ENCODE measurements around the gene MBP.
A peak's percentile ranks its signal among the peaks of the same experiment; 100 is the strongest.

The MBP gene

DNA sequence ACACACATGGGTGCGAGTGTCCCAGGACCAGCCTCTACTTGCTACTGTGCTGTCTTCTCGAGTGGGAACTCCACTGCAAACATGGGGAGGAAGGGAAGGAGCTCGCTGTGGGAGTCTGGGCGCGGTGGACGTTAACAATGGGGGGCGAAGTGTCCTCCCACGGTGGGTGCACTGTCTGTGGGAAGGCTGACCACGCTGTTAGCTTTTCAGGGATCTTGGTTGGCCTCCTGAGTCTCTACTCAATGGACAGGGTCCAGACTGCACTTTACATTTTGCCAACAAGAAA is 146.7 kb downstream of the MBP start:
- no peak for DNase-seq

DNA sequence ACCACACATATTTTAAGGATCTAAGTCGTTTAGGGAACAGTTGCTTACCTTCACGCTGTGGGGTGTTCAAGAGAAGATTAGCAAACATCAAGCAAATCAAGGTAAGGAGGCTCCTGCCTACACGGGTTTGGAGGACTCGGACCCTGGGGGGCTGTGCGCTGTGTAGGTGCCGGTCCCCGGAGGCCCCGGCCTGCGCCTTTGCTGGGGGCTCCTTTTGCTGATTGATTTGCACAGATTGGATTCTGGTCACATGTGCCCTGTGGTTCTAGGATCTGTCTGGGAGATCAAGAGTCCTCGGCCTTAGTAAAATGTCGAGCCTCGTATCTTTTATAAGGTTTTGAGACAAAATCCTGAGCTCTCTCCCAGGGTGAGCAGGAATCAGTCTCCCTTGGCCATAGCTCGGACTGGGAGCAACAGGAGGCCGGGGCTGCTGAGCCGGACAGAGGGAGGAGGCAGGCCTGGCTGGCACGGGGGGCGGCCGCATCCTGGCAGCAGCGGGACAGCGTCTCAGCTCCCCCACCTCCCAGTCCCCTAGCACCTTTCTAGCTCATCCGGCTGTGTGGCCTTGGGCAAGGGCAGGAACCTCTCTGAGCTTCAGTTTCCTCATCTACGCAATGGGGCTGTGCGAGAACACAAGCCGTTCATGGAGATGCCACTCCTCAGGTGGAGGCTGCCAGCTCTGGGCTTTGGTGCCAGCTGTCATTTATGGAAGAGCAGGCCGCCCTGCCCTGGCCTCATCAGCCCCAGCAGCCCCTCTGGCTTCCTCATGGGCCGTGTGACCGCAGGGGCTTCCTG is 147.2 kb downstream of the MBP start:
- no peak for DNase-seq

DNA sequence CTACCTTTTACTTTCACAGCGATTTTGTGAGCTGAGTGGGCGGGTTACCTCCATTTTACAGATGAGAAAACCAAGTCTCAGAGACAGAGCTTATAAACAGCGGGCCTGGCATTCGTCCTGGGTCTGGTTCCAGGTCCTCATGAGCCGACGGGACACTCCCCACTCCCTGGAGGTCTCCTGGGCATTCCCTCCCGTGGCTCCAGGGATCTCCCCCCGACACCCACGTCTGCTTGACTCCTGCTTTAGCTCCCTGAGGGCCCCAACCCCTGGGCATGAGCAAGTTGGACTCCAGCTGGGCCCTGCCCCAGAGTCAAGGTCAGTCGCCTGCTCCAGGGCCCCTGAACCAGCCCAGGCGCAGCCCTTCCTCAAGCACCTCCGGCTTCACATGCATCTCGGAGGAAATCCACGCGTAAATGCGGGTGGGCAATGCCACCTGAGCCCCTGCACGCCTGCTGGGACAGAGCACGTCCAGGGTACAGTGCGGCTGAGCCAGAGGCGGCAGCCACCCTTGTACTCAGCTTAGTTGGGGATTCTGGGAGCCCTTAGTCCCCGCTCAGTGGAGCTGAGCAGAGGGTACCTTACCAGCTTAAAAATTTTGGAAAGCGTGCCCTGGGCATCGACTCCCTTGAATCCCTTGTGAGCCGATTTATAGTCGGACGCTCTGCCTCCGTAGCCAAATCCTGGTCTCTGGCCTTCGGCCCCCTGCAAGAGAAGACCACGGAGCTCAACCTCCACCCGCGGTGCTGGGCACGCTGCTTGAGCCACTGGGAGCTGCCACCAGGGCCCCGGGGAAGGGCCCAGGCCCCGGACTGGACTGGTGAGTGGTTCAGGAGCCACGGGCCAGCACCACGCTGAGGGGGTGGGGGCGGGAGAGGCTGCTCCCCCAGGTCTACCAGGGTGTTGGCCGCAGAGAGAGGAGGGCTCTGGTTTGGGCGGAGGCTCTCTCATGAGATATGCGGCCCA is 148.1 kb downstream of the MBP start:
- DNase-seq = no peak

DNA sequence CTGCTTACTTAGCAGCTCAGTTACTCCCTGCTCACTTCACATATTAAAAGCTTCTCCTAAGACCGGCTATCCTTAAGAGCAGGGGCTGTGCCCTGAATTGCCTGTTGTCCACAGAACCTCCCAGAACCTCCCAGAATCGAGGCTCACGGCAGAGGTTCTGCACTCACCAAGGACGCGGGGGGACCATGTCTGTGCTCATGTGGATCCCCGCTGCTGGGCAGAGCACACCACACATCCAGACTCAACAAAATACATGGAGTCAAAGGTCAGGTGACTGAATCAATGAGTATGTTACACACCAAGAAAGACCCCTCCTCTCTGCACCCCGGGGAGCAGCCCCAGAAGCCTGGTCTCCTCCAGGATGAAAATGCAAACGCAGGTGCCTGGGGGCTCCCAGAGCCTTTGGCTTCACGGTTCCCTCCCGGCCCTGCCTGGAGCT is 149.0 kb downstream of the MBP start:
- no peak for DNase-seq

DNA sequence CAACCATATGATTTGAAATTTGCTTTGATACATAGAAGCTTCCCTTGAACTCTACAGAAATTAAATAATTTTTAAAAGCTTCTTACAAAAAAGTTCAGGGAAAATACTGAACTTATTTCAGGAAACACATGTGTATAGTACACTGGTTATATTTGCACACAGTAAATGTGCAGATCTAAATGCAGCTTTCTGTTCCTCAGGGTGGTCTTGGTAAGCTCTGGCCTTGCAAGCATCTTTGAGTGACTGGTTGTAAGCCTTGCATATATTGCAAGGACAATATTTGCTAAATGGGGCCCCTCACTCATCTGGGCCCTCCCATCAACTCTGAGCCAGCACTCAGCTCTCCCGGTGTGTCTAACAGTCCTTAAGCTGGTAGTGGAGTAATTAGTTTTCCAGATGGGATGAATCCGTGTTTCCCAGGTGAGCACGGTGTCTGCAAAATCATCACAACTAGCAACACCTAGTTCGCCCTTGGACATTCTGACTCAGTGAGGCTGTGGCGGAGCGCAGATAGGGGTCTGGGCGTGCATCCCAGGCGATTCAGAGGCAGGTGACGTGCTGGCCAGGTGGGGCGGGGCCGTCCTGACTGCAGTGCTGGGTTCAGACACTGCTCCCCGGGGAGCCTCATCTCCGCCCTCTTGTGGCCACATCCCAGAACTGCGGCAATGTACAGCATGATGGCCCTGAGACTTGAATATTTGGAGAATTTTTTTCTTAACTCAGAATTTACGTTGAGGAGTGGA is 149.6 kb downstream of the MBP start:
- DNase-seq = peak; percentile 71 to 80

DNA sequence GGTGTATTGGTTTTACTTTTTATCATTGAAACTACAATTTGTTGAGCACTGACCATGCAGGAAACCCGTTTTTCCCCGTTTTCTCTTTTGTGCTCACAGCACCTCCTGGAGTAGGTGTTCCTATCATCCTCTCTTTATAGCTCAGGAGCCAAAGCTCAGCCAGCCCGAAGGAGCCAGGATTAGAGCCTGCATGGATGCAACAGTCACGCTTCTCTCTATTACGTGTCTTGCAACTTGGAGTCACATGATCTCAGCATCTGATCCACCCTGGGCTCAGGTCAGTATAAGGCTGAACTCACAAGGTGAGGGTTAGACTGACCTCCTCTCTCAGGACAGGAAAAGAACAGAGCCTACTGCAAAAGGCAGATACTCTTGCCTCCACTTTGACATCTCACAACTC is 150.5 kb downstream of the MBP start:
- DNase-seq = no peak

DNA sequence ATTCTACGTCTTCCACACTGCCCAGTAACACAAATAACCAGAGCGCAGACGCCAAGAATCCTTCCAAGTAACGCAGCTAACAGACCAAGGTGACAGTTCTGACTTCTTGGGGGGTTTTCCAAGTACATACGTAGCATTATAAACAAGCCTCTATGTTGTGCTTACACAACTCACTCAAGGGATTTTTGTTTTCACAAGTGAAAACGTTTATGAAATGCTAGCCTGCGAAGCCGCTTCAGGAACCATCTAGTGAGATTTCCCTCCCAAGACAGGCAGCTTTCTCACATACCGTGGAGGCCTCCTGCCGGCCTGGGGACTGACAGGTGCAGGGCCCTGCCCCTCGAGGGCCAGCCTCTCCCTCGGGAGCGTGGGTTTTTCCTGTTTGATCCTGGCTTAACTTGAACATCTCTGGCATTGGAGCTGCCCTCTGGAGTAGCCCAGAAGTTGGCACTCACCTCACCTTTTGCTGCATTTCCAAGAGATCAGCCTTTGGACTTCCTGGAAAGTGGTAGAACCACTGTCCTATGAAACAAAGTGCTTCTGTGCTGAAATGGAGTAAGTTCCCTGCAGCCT is 151.1 kb downstream of the MBP start:
- no peak for DNase-seq

DNA sequence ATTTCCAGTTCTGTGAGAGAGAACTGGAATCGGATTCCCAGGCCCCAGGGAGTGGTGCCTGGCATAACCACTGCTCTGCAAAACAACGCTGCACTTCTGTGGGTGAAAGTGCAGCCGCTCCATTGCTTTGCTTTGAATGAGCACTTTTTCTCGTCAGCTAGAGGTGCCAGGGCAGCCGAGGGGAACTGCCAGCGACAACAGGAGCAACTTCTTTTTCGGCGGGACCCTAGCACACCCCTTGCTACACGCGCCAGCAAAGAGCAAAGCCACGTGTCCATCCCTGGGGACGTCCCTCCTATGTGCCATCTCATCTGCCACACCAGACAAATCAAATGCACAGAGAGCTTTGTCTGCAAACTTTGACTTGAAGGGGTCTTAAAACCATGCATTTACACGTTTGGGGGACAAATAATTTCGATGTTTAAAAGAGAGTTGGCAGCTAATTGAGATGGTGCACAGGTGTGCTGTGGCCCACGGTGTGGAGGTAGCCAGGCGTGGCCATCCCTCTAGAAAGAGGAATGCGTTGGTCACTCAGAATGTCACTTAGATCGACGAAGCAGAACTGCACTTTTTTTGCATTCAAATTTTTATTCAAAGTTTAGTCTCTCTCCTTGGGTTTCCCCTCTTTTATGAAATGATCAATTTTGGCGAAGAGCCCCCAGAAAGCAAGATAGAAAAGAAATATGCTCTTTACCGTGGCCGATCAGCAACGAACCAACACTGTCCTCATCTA is 151.8 kb downstream of the MBP start:
- DNase-seq = no peak

DNA sequence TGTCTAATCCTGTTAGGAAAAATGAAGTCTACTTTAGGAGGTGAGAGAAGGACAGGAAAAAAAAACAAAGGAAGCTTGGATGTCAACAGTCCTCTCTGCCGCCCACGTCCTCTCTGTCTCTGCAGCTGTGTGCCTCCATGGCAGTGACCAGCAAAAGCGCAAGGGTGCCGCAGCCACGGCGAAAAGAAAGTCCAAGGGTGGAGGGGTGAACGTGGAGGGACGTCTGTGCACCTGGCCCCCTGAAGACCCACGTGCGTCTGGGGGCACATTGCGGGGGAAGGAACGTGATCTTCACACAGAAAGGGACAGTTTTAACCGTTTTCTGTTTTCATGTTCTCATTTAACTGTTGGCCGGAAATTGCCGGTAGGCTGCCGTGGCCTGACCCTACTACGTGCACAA is 152.7 kb downstream of the MBP start:
- no peak for DNase-seq

DNA sequence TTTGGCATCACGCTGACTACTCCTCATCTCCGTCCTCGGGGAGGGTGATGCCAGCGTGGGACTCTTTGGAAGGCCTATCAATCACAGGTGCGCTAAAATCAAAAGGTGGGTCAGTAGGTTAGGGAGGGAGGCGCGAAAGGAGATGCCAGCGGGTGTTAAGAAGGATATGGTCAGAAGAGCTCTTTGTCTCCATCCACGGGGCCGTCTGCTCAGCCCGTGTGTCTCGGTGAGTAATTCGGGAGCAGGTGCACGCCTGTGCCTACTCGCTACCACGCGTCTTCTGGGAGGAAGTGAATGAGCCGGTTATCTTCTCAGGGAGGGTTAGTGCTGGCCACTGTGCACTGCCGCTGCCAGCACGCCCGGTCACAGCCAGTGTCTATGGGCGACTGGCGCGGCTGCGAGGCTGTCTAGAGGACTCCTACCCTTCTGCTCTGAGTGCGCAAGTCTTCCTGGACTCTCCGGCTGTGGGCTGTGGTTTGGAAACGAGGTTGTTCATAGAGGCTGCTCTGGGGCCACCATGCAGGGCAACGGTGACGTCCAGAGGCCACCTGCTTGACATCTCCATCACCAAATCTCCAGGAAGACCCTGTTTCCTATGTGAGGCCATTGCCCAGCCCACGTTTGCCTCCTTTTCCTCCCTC is 153.4 kb downstream of the MBP start:
- no peak for DNase-seq

DNA sequence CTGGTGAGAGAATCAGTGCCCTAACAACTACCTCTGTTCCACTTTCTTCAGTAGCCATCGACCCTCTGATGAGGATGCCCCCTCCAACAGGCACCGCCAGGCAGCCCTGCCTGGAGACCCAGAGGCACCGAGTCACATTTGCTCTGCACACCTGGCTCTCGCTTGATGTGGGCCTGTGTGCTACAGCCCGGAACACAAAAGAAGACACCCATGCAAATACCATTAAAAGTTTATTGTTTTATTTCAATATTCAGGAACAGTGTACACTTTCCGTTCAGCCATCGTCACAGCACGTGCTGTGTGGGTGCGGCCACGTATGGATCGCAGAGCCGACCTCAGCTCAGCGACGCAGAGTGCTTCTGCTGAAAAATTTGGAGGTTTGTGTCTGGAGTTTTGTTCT is 154.0 kb downstream of the MBP start:
- no peak for DNase-seq

DNA sequence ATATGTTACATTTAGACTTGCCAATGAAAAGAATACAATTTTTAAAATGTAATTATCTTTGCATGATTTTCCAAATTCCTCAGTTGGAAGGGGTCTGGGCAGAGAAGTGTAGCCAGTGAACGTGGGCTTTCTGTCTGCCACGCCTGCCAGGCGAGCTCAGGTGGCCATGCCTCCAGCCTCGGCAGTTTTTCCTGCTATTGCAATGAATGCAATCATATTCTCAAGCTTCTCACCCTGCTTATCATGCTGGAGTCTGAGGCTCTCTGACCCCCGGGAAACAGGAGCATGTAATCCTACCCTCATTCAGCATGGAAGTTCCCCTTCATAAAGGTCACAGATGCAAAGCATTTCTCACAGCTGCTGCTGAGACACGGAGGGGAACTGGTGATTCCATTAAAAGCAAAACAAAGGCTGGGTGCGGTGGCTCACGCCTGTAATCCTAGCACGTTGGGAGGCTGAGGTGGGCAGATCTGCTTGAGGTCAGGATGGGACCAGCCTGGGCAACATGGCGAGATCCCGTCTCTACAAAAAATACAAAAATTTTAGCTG is 154.8 kb downstream of the MBP start:
- no peak for DNase-seq

DNA sequence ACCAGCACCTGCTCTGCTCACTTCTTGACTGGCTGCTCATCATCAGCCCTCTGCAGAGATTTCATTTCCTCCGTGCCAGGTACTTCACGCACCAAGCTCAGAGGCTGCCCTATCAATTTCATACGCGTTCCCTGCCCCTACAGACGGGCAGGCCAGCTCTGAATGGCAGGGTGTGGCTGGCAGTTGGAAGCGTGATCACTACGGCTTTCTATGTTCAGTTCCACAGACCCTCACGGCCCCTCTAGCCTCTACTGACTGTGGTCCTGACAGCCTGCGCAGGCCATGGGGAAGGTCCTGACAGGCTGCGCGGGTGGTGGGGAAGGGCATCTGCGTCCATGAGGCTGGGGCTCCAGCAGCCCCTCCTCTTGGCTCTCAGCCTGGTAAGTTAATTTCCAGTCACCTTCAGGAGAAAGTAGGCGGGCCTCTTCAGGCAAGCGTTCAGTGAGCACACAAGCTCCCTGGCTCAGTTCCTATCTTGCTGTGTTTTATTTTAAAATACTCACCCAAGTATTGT is 155.4 kb downstream of the MBP start:
- no peak for DNase-seq

DNA sequence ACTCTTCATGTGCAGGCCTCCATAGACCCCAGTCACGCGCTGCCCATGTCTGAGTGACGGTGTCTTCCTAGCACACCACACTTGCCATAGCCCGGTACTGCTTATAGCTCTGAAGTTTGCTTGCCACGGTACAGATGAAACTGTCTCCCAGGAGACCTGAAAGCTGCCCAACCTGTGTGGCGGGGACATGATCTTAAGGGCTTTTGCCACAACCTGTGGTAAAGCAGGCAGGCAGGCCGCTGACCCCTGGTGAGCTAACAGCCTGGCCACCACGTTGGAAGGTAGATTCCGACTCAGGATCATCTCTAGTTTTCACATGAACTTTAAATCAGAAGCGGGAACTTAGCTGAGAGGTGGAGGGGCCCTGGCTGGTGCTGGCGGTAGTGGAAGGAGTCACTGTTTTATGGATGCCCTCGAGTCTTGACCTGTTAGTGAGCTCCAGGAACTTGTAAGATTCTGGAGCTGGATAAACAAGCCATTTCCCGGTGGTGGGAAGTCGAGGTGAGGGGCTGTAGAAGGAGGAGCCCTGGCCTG is 156.9 kb downstream of the MBP start:
- DNase-seq = no peak

DNA sequence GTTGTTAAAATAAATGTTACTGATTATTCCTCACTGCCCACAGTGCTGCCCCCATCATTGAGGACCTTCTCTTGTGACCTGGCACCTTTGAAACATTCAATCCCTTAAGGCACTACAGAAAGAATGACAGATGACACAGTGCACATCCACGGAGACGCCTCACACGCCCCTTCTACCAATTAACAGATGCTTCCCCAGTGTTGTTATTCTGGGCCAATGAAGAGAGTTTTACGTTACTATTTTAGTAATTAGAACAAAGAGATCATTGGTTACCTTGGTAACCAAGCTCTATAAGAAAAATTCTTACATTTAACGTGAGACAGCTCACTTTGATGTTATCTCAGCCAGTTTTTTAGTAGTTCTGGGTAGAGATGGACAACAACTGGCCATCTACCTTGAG is 158.2 kb downstream of the MBP start:
- DNase-seq = no peak

DNA sequence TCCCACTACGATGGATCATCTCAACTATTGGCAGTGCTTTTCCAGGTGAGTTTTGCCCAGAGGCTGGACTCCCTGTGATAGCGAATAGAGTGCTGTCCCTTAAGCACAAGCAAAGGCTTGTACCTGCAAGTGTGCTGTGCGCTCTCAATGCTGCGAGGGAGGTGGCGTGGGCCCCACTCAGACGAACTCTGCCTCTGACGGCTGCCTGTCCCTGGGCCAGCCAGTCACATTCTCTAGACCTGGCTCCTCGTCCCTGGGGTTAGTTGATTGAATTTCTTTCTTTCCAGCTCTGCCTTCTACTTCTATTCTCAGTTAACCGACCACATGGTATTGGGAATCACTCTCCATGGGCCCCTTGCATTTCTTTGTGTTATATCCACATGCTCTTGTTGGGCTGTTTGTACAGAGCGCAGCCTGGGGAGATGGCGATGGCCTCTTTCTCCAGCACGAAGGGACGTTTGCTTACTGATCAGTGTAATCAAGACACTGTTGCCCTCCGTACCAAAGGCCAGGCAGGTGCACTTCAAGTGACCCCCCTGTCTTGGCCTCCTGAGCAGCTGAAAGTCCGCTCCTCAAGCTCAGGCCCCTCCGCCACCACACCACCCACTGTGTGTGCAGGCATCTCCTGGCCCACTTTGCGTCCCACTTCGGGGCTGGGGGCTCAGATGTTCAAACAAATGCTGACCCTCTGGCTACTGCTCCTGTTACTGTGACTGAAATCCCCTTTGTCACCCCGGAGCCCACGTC is 158.9 kb downstream of the MBP start:
- DNase-seq = no peak

DNA sequence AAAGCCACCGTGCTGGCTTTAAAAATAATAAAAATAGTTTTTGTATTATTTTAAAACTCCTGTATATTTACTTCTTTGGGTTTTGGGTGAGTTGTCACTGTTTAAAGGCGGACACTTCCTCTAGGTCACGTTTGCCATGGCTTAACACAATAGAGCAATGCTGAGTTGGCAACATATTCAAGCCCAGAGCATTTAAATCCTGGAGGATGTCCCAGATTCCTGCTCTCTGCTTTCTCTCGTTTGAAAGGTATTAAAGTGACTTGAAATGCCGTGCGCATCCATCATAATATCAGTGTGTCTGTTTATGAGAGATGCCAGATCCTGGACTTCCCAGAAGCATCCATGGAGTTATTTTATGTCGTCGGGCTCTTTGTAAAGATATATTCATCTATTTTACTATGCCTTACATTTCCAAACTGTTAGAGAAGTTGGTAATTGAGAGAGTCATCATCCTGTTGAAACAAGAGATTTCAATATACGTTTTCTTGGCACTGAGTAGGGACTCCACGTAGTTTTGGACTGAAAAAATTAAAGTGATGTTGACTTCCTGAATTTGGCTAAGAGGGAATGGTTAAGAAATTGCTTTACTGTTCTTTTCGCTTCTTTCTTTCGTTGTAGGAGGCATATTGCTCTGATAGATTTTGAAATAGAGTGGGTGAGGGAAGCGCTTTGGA is 159.6 kb downstream of the MBP start:
- peak in 1 of 2 donors; percentile 24 for DNase-seq

DNA sequence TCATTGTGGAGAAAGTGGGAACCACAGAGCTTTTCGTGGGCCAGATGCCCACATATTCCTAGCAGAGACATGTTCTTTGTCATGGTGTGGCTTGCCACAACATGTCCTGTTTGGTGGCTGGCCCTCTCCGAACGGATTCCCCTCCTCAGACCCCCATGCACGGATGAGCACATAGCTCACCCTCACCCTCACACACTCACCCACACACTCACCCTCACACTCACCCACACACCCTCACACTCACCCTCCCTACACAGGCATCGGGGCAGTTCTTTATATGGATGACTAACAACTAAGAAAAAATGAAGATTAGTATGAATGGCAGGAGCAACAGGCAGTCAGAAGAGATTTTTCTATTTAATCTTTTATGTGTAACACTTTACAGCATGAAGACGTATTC is 160.3 kb downstream of the MBP start:
- DNase-seq = no peak

DNA sequence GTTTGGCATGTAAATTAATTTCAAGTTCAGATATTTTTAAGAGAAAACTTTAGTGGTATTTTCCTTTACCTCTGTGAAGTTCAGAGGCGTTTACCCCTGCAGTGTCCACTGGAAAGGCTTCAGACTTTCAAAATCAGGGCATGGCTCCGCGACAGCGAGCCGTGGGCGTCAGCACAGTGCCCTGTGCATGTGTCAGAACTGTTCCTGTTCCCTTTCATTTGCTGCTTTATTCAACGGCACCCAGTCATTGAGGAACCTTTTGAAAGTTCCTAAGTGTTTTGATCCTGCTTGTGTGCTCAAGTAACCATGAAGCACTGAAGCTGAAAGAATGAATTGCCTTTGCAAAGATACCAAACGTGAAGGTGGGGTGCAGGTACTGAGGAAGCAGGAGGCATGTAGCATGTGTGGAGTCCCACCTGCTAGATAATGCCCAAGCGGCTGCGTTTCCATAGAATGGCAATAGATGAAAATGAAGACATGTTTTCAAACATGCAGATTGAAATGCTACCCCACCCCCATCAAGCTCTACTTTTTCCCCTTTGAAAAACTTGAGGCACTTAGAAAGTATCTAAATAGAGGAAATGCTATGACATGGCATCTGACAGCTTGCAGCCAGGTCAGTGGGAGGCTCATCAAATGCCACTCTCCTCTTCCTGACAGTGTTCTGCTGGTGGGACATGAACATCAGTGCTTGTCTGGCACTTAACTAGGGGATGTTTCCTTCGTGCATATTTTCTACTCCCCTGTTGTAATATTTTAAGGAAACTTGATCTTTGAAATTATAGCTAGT is 161.6 kb downstream of the MBP start:
- DNase-seq = peak; percentile 76 to 88

Data from inflammatory macrophage (primary cell).